ENCODE data around the gene PRRX2. TPM values are rescaled to one million over a fixed set of nuclear protein-coding genes. Genes with fewer than 3 reads are reported as not detected.

Gene PRRX2
- total RNA-seq, 4 donors from 2014 or later, result 9.6 to 32.1 (median 14.9) TPM

GRCh38 chr9:129637102-129637501 is 28.3 kb upstream of the PRRX2 start:
- Histone ChIP-seq H3K4me3 (no peak overlapping the region), H3K4me1 (peaks cover 4 to 37% (median 21%) of the 10 kb centered on the region in 4 donors), H3K27ac (no peak overlapping the region), H3K9me3 (no peaks in the 10 kb centered on the region), H3K36me3 (peaks cover 0 to 74% (median 30%) of the 10 kb centered on the region in 3 donors), H3K27me3 (no peaks in the 10 kb centered on the region)
- no peak for DNase-seq (ENCODE audit: low spot score in 2 of 2)
- 64 to 72% methylated on average over 8 to 9 of the region's 9 CpGs for WGBS, 2 donors
- TF ChIP-seq POLR2A (IDR thresholded peaks at IDR 0.05) (no peak), EP300 (IDR thresholded peaks at IDR 0.05) (no peak), CTCF (IDR thresholded peaks at IDR 0.05) (no peak)

- peaks cover 4 to 37% (median 21%) of the 10 kb centered on the region in 4 donors for H3K4me1 ChIP-seq
- H3K27ac ChIP-seq, result no peak overlapping the region
- H3K9me3 ChIP-seq, result no peaks in the 10 kb centered on the region
- no peak overlapping the region for H3K4me3 ChIP-seq
- DNase-seq (ENCODE audit: low spot score in 2 of 2), result no peak
- H3K27me3 ChIP-seq, result no peaks in the 10 kb centered on the region
- WGBS, 2 donors, result 67 to 70% methylated on average over 26 of the region's 29 CpGs
- TF ChIP-seq CTCF (IDR thresholded peaks at IDR 0.05) (no peak), POLR2A (IDR thresholded peaks at IDR 0.05) (no peak), EP300 (IDR thresholded peaks at IDR 0.05) (no peak)
- H3K36me3 ChIP-seq, result peaks cover 0 to 69% (median 30%) of the 10 kb centered on the region in 3 donors
Measured at GRCh38 chr9:129637673-129638439, 27.6 kb upstream of the PRRX2 start.

- H3K27me3 ChIP-seq, result no peaks in the 10 kb centered on the region
- H3K36me3 ChIP-seq, result peaks cover 0 to 56% (median 30%) of the 10 kb centered on the region in 3 donors
- no peak overlapping the region for H3K4me3 ChIP-seq
- peaks cover 4 to 37% (median 21%) of the 10 kb centered on the region in 4 donors for H3K4me1 ChIP-seq
- H3K27ac ChIP-seq, result no peak overlapping the region
- 86 to 91% methylated on average over 9 to 17 of the region's 17 CpGs for WGBS, 2 donors
- TF ChIP-seq POLR2A (IDR thresholded peaks at IDR 0.05) (no peak), EP300 (IDR thresholded peaks at IDR 0.05) (no peak), CTCF (IDR thresholded peaks at IDR 0.05) (no peak)
- no peak for DNase-seq (ENCODE audit: low spot score in 2 of 2)
- no peaks in the 10 kb centered on the region for H3K9me3 ChIP-seq
Measured at GRCh38 chr9:129639034-129639630, 26.3 kb upstream of the PRRX2 start.

GRCh38 chr9:129639756-129640085 is 25.7 kb upstream of the PRRX2 start:
- Histone ChIP-seq H3K4me3 (no peak overlapping the region), H3K27me3 (no peaks in the 10 kb centered on the region), H3K4me1 (peaks cover 4 to 37% (median 21%) of the 10 kb centered on the region in 4 donors), H3K9me3 (no peaks in the 10 kb centered on the region), H3K36me3 (peaks cover 0 to 50% (median 29%) of the 10 kb centered on the region in 3 donors), H3K27ac (peak overlapping the region in 1 of 4 donors; percentile 77)
- DNase-seq (ENCODE audit: low spot score in 2 of 2), result no peak
- TF ChIP-seq EP300 (IDR thresholded peaks at IDR 0.05) (no peak), POLR2A (IDR thresholded peaks at IDR 0.05) (no peak), CTCF (IDR thresholded peaks at IDR 0.05) (no peak)
- 63 to 70% methylated on average over 5 to 12 of the region's 12 CpGs for WGBS, 2 donors
